SK-N-SH (cell line): ENCODE measurements around the gene RWDD3.

ENCODE experiments used
- CTCF ChIP-seq: fragments of 200-600 bp; sonication (generic); IDR thresholded peaks from 2 replicates; pipeline ENCODE4 v1.6.1; 2017; ENCODE audit warnings: antibody characterized with exemption, mild to moderate bottlenecking, moderate library complexity
- ELF1 ChIP-seq: IDR thresholded peaks from 2 replicates; pipeline ENCODE4 v1.4.0; 2012
- FOXJ3 ChIP-seq: sonication (generic); formaldehyde crosslinking; IDR thresholded peaks from 2 replicates; pipeline ENCODE4 v1.5.1; 2020; ENCODE audit warnings: mild to moderate bottlenecking, missing genetic modification reagents
- GABPA ChIP-seq: IDR thresholded peaks from 2 replicates; pipeline ENCODE4 v1.4.0; 2012; ENCODE audit warnings: low read depth, mild to moderate bottlenecking
- MXI1 ChIP-seq: IDR thresholded peaks from 2 replicates; pipeline ENCODE4 v1.6.1; 2012; ENCODE audit warnings: mild to moderate bottlenecking, low read depth, low read length, improper control_type of control experiment
- NFIC ChIP-seq: IDR thresholded peaks from 2 replicates; pipeline ENCODE4 v1.4.0; 2012; ENCODE audit warnings: borderline replicate concordance
- POLR2AphosphoS5 ChIP-seq: IDR thresholded peaks from 2 replicates; pipeline ENCODE4 v1.6.1; 2012; ENCODE audit warnings: low read depth, low read length
- USF2 ChIP-seq: fragments of 150-350 bp; IDR thresholded peaks from 2 replicates; pipeline ENCODE4 v1.6.1; 2017; ENCODE audit warnings: antibody characterized with exemption, low read length, low read depth, borderline replicate concordance

- no peak for TF ChIP-seq CTCF
- no peak for TF ChIP-seq USF2
- TF ChIP-seq GABPA, result no peak
- TF ChIP-seq MXI1, result no peak
- no peak for TF ChIP-seq NFIC
- no peak for TF ChIP-seq FOXJ3
- TF ChIP-seq ELF1, result no peak
- TF ChIP-seq POLR2AphosphoS5, result no peak
Measured at GRCh38 chr1:95286479-95286878, 52.5 kb downstream of the RWDD3 start.
